HG03565 (cell line): ENCODE results near the gene RNF222.
"Not testable (repeated sequence)": the region's sequence is repeated elsewhere in the genome, so short reads cannot be mapped to it uniquely, and the experiment has no call there.

Experiments
- ATAC-seq: cut with Tn5 transposase; IDR thresholded peaks from one replicate; pipeline ENCODE4 v1.9.1; 2021; ENCODE audit warnings: mild to moderate bottlenecking, moderate library complexity; ENCODE audit not compliant: unreplicated experiment

RNF222 gene

GRCh38 chr17:8412089-8412488 is 14.5 kb upstream of the RNF222 start:
- no peak for ATAC-seq

- no peak for ATAC-seq
Observed at GRCh38 chr17:8410883-8411238, 13.2 kb upstream of the RNF222 start.

GRCh38 chr17:8409966-8410882 is 12.6 kb upstream of the RNF222 start:
- ATAC-seq = no peak

GRCh38 chr17:8408371-8408770 is 10.7 kb upstream of the RNF222 start:
- ATAC-seq = no peak

- no peak for ATAC-seq
Observed at GRCh38 chr17:8406174-8406573, 8.5 kb upstream of the RNF222 start.

GRCh38 chr17:8405499-8406016 is 7.9 kb upstream of the RNF222 start:
- ATAC-seq = no peak

GRCh38 chr17:8402921-8403536 is 5.4 kb upstream of the RNF222 start:
- no peak for ATAC-seq

GRCh38 chr17:8401107-8401506 is 3.5 kb upstream of the RNF222 start:
- ATAC-seq = no peak

GRCh38 chr17:8398980-8399379 is 1.4 kb upstream of the RNF222 start:
- ATAC-seq = no peak

GRCh38 chr17:8394497-8394896 is 3.1 kb downstream of the RNF222 start:
- ATAC-seq = not testable (repeated sequence)

GRCh38 chr17:8393470-8394231 is 4.0 kb downstream of the RNF222 start:
- no peak for ATAC-seq

- ATAC-seq = no peak
Observed at GRCh38 chr17:8392674-8393469, 4.8 kb downstream of the RNF222 start.

- no peak for ATAC-seq
Observed at GRCh38 chr17:8392274-8392673, 5.4 kb downstream of the RNF222 start.

GRCh38 chr17:8391711-8392110 is 5.9 kb downstream of the RNF222 start:
- no peak for ATAC-seq

- ATAC-seq = no peak
Observed at GRCh38 chr17:8387914-8388651, 9.5 kb downstream of the RNF222 start.

GRCh38 chr17:8386841-8387240 is 10.8 kb downstream of the RNF222 start:
- ATAC-seq = no peak

GRCh38 chr17:8384801-8385378 is 12.7 kb downstream of the RNF222 start:
- ATAC-seq = no peak

- peak; percentile 79 for ATAC-seq
Observed at GRCh38 chr17:8383143-8383822, 14.3 kb downstream of the RNF222 start, which contains the start of gene RPL26. Gene RPL26, minus strand, starts transcription at chr17:8383193. Its CDS starts 883 bp downstream, at chr17:8382310.

GRCh38 chr17:8382880-8383142 is 14.8 kb downstream of the RNF222 start:
- no peak for ATAC-seq
